ENCODE results near the gene JMJD6.

The JMJD6 gene

GRCh38 chr17:76696763-76697701 is 29.4 kb downstream of the JMJD6 start:
- no peak for ATAC-seq
- TF ChIP-seq CSRNP3 (CRISPR knock-in tag; IDR thresholded peaks at IDR 0.05) (no peak), ZFP30 (CRISPR knock-in tag; IDR thresholded peaks at IDR 0.05) (no peak), PATZ1 (CRISPR knock-in tag; IDR thresholded peaks at IDR 0.05; ENCODE audit: borderline replicate concordance) (no peak), ESRRG (CRISPR knock-in tag; IDR thresholded peaks at IDR 0.05) (no peak), GLIS3 (CRISPR knock-in tag; IDR thresholded peaks at IDR 0.05) (no peak), PPARA (CRISPR knock-in tag; IDR thresholded peaks at IDR 0.05; ENCODE audit: borderline replicate concordance) (no peak), BACH2 (CRISPR knock-in tag; IDR thresholded peaks at IDR 0.05; ENCODE audit: borderline replicate concordance) (no peak)
- TF ChIP-seq, protein P1, sequence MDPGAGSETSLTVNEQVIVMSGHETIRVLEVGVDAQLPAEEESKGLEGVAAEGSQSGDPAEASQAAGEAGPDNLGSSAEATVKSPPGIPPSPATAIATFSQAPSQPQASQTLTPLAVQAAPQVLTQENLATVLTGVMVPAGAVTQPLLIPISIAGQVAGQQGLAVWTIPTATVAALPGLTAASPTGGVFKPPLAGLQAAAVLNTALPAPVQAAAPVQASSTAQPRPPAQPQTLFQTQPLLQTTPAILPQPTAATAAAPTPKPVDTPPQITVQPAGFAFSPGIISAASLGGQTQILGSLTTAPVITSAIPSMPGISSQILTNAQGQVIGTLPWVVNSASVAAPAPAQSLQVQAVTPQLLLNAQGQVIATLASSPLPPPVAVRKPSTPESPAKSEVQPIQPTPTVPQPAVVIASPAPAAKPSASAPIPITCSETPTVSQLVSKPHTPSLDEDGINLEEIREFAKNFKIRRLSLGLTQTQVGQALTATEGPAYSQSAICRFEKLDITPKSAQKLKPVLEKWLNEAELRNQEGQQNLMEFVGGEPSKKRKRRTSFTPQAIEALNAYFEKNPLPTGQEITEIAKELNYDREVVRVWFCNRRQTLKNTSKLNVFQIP (CRISPR knock-in tag; IDR thresholded peaks at IDR 0.05; ENCODE audit: borderline replicate concordance, low read depth), result no peak

DNA sequence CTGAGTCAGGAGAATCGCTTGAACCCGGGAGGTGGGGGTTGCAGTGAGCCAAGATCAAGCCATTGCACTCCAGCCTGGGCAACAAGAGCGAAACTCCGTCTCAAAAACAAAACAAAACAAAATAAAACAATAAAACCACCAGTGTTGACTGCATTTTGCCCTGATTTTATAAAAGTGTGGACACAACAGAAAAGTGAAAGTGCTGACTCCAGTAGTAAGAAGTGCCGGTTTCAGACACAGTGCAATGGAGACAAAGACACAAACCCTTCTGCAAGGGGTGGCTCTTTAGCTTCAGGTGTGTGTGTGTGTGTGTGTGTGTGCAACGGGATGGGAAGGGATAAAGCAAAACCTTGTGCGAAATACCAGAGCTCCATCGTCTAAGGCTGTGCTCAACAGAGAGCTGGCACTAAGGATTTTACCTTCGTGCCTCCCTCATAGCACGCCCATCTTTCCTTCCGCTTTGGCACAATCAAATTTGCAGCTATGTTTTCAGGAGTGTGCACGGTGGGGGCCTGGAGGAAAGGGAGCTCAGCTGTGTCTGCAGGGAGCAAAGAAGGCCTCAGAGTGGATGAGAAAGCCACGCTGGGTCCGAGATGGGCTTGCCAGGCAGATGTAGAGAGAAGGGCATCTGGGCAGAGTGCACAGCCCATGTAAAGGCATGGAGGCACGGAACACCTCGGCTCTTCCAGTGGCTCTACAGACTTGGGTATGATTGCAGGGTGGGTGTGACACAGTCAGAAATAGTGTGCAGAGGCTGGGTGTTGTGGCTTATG is 31.2 kb downstream of the JMJD6 start:
- ATAC-seq, result no peak
- TF ChIP-seq SNAI2 (CRISPR knock-in tag; IDR thresholded peaks at IDR 0.05), result no peak
- no peak for TF ChIP-seq ZFP3 (CRISPR knock-in tag; IDR thresholded peaks at IDR 0.05)
- no peak for TF ChIP-seq TOX (CRISPR knock-in tag; IDR thresholded peaks at IDR 0.05; ENCODE audit: borderline replicate concordance)
- TF ChIP-seq PATZ1 (CRISPR knock-in tag; IDR thresholded peaks at IDR 0.05; ENCODE audit: borderline replicate concordance), result no peak
- TF ChIP-seq OSR1 (CRISPR knock-in tag; IDR thresholded peaks at IDR 0.05), result no peak
- no peak for TF ChIP-seq PPARA (CRISPR knock-in tag; IDR thresholded peaks at IDR 0.05; ENCODE audit: borderline replicate concordance)
- TF ChIP-seq ZNF70 (CRISPR knock-in tag; IDR thresholded peaks at IDR 0.05), result no peak

GRCh38 chr17:76691379-76692191 is 34.8 kb downstream of the JMJD6 start:
- no peak for TF ChIP-seq ZNF565 (CRISPR knock-in tag; conservative IDR thresholded peaks at IDR 0.05; ENCODE audit: low read depth)
- no peak for TF ChIP-seq ZNF70 (CRISPR knock-in tag; IDR thresholded peaks at IDR 0.05)
- no peak for TF ChIP-seq ISL1 (CRISPR knock-in tag; IDR thresholded peaks at IDR 0.05)
- no peak for TF ChIP-seq BACH2 (CRISPR knock-in tag; IDR thresholded peaks at IDR 0.05; ENCODE audit: borderline replicate concordance)
- TF ChIP-seq TCF4 (CRISPR knock-in tag; IDR thresholded peaks at IDR 0.05; ENCODE audit: borderline replicate concordance), result no peak
- no peak for TF ChIP-seq ZFP3 (CRISPR knock-in tag; IDR thresholded peaks at IDR 0.05)
- no peak for TF ChIP-seq CSRNP3 (CRISPR knock-in tag; IDR thresholded peaks at IDR 0.05)
- no peak for ATAC-seq

Data from SK-N-SH treated with all-trans-retinoic acid at 6 μM for 48 hours (cell line).